Sigmoid colon (tissue), 7 donors: ENCODE measurements around the gene ARRB1. TPM values are rescaled to one million over a fixed set of nuclear protein-coding genes. Genes with fewer than 3 reads are reported as not detected.

Experiments
- DNase-seq: peaks from one replicate; pipeline ENCODE4 v3.0.0-alpha.2; 2019
- H3K27ac ChIP-seq, 4 donors: fragments of 200-600 bp; sonication (generic); one replicate each; pipeline ENCODE4 v1.5.1; 2016 to 2019; ENCODE audit warnings: mild to moderate bottlenecking in 1 of 4
- H3K27me3 ChIP-seq, 3 donors: fragments of 200-600 bp; sonication (generic); one replicate each; pipeline ENCODE4 v1.5.1; 2019; ENCODE audit warnings: mild to moderate bottlenecking in 1 of 3
- H3K36me3 ChIP-seq, 4 donors: fragments of 200-600 bp; sonication (generic); one replicate each; pipeline ENCODE4 v1.5.1; 2016 to 2019
- H3K4me1 ChIP-seq, 4 donors: fragments of 200-600 bp; sonication (generic); one replicate each; pipeline ENCODE4 v1.5.1; 2017 to 2019
- H3K4me3 ChIP-seq, 4 donors: fragments of 200-600 bp; sonication (generic); one replicate each; pipeline ENCODE4 v1.5.1; 2017 to 2019; ENCODE audit warnings: mild to moderate bottlenecking in 2 of 4, moderate library complexity in 1 of 4
- H3K9me3 ChIP-seq, 4 donors: fragments of 200-600 bp in 3 of 4; sonication (generic) in 3 of 4; one replicate each; pipeline versions ENCODE4 v1.5.1 to v1.6.1; 2013 to 2019
- EP300 ChIP-seq, 4 donors: sonication (generic); formaldehyde crosslinking; IDR thresholded peaks; one replicate each; pipeline ENCODE4 v1.6.1; 2017; ENCODE audit warnings: antibody characterized with exemption in 4 of 4
- POLR2A ChIP-seq, 2 donors: fragments of 450-650 bp; IDR thresholded peaks; one replicate each; pipeline ENCODE4 v1.6.1; 2016; ENCODE audit warnings: antibody characterized with exemption in 2 of 2, mild to moderate bottlenecking in 2 of 2, moderate library complexity in 2 of 2
- POLR2AphosphoS5 ChIP-seq, 4 donors: sonication (generic); formaldehyde crosslinking; IDR thresholded peaks; one replicate each; pipeline ENCODE4 v1.6.1; 2017; ENCODE audit warnings: antibody characterized with exemption in 4 of 4
- WGBS, 2 donors: extraction: QIAGEN DNeasy Blood & Tissue Kit; methylation state at CpG; one replicate each; pipeline ENCODE4 v1.1.7; 2013; 5-methylcytosine and 5-hydroxymethylcytosine counted together
- intact Hi-C: fragments of 100-400 bp; cut with DNase I; formaldehyde crosslinking; loops from one replicate; pipeline ENCODE4 v1.15.1; 2023
- polyA plus RNA-seq, 3 donors: library from polyadenylated mRNA; stranded (reverse); fragments of 200-250 nt; gene quantifications; one replicate each; pipeline ENCODE4 v1.2.3, GENCODE V29; 2013
- total RNA-seq, 4 donors: library from RNA; depleted of rRNA; stranded (reverse); fragments of >200 nt; gene quantifications; one replicate each; pipeline ENCODE4 v1.1.0, GENCODE V29; 2016
- TF ChIP-seq, protein P1 (sequence below), 4 experiments: fragments of 450-650 bp in 3 of 4; fragments of 200-600 bp in 1 of 4; IDR thresholded peaks; one replicate each; pipeline ENCODE4 v1.5.1; 2016 to 2019; ENCODE audit warnings: antibody characterized with exemption in 4 of 4, mild to moderate bottlenecking in 3 of 4, moderate library complexity in 2 of 4
- donor health status: healthy with polysubstance abuse.
- donor health status: Bipolar disorder and iron deficiency.
- donor health status: healthy.

The ARRB1 gene
- total and polyA plus RNA-seq, 7 donors: 24.0 to 96.7 (median 45.6) TPM

DNA sequence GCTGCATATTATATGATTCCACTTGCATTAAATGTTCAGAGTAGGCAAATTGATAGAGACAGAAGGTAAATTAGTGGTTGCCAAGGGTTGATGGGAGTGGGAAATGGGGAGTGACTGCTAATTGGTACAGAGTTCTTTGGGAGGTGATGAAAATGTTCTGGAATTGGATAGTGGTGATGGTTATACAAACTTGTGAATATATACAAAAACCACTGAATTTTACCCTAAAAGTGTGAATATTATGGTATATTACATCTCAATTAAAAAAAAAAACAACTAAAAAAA is 52.5 kb downstream of the ARRB1 start:
- peaks cover 0 to 4% (median 0%) of the 10 kb centered on the region in 4 donors for H3K36me3 ChIP-seq
- DNase-seq: no peak
- intact Hi-C loops: no loop called here
- no peak overlapping the region for H3K27ac ChIP-seq
- no peak for TF ChIP-seq POLR2AphosphoS5 (IDR thresholded peaks at IDR 0.05)
- no peak for TF ChIP-seq POLR2A (IDR thresholded peaks at IDR 0.05)
- TF ChIP-seq EP300 (IDR thresholded peaks at IDR 0.05): no peak
- TF ChIP-seq, protein P1, sequence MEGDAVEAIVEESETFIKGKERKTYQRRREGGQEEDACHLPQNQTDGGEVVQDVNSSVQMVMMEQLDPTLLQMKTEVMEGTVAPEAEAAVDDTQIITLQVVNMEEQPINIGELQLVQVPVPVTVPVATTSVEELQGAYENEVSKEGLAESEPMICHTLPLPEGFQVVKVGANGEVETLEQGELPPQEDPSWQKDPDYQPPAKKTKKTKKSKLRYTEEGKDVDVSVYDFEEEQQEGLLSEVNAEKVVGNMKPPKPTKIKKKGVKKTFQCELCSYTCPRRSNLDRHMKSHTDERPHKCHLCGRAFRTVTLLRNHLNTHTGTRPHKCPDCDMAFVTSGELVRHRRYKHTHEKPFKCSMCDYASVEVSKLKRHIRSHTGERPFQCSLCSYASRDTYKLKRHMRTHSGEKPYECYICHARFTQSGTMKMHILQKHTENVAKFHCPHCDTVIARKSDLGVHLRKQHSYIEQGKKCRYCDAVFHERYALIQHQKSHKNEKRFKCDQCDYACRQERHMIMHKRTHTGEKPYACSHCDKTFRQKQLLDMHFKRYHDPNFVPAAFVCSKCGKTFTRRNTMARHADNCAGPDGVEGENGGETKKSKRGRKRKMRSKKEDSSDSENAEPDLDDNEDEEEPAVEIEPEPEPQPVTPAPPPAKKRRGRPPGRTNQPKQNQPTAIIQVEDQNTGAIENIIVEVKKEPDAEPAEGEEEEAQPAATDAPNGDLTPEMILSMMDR (IDR thresholded peaks at IDR 0.05): no peak
- H3K4me3 ChIP-seq: no peak overlapping the region
- H3K9me3 ChIP-seq: no peaks in the 10 kb centered on the region
- peaks cover 0 to 19% (median 6%) of the 10 kb centered on the region in 4 donors for H3K4me1 ChIP-seq
- H3K27me3 ChIP-seq: no peaks in the 10 kb centered on the region

DNA sequence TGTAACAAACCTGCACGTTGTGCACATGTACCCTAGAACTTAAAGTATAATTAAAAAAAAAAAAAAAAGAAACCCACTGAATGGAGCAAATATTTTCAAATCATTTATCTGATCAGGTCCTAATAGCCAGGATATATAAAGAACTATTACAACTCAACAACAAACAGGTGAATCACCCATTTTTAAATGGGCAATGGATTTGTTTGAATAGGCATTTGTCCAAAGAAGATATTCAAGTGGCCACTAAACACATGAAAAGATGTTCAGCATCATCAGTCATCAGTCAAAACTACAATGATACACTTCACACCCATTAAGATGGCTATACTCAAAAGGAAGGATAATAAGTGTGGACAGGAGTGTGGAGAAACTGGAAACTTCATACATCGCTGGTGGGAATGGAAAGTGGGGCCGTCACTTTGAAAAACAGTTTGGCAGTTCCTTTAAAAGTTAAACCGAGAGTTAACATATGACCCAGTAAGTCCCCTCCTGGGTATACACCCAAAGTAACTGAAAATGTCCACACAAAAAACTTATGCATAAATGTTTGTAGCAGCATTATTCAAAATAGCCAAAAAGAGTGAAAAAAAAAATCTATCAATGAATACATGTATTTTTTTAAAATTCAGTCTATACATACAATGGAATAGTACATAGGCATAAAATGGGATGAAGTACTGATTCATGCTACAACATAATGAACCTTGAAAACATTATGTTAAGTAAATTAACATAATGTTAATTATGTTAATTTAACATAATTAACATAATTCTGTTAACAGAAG is 53.1 kb downstream of the ARRB1 start:
- WGBS, 2 donors: 88 to 94% methylated on average over 4 of the region's 4 CpGs

DNA sequence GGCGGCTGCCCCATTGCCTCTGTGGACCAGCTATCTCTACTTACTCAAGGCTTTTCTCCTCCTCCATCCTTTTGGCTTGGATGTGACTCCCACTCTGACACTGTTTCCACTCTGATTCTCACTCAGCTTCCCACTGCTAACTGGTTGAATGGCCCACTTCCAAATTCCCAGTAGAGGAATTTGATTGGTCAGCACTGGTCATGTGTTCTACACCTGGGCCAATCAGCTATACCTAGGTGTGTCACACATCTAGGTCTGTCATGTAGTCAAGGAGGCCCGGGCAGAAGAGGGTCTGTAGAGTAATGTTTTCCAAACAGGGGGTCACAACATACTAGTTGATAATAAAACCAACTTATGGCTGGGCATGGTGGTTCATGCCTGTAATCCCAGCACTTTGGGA is 57.6 kb downstream of the ARRB1 start:
- no peak overlapping the region for H3K27ac ChIP-seq
- intact Hi-C loops: no loop called here

More for the DNA sequence above, 53.1 kb downstream of the ARRB1 start:
- Histone ChIP-seq H3K27me3 (no peaks in the 10 kb centered on the region), H3K36me3 (peaks cover 0 to 4% (median 0%) of the 10 kb centered on the region in 4 donors), H3K9me3 (no peaks in the 10 kb centered on the region), H3K27ac (no peak overlapping the region), H3K4me3 (no peak overlapping the region), H3K4me1 (peaks cover 0 to 19% (median 6%) of the 10 kb centered on the region in 4 donors)
- TF ChIP-seq POLR2A (IDR thresholded peaks at IDR 0.05): no peak
- no peak for TF ChIP-seq POLR2AphosphoS5 (IDR thresholded peaks at IDR 0.05)
- TF ChIP-seq EP300 (IDR thresholded peaks at IDR 0.05): no peak
- TF ChIP-seq, protein P1 (IDR thresholded peaks at IDR 0.05): no peak
- intact Hi-C loops: no loop called here
- DNase-seq: no peak

DNA sequence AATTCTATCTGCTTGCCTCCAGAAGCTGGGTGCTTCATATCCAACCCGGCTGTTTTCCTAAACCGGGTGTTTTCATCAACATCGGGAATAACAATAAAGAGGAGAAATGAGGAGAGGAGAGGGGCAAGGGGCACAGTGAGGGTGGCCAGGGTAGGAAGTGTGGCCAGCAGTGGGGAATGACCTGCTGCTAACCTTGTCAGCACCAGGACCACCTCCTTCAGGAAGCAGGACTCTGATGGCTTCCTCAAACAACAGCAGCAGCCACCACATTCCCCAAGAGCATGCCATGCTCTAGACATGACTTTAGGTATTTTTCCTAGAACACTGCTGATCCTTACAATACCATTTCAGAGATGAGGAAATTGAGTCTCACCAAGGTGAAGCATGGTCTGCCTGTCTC is 58.5 kb downstream of the ARRB1 start:
- peaks cover 0 to 20% (median 8%) of the 10 kb centered on the region in 4 donors for H3K36me3 ChIP-seq
- DNase-seq: no peak
- TF ChIP-seq EP300 (IDR thresholded peaks at IDR 0.05): no peak
- TF ChIP-seq POLR2AphosphoS5 (IDR thresholded peaks at IDR 0.05): no peak
- TF ChIP-seq, protein P1 (IDR thresholded peaks at IDR 0.05): no peak
- TF ChIP-seq POLR2A (IDR thresholded peaks at IDR 0.05): no peak
- intact Hi-C loops: no loop called here
- 86 to 88% methylated on average over 3 of the region's 3 CpGs for WGBS, 2 donors
- no peaks in the 10 kb centered on the region for H3K27me3 ChIP-seq
- peaks cover 0 to 8% (median 0%) of the 10 kb centered on the region in 4 donors for H3K4me1 ChIP-seq
- H3K4me3 ChIP-seq: no peak overlapping the region
- no peaks in the 10 kb centered on the region for H3K9me3 ChIP-seq
- H3K27ac ChIP-seq: no peak overlapping the region

More for the DNA sequence above, 57.6 kb downstream of the ARRB1 start:
- 86 to 93% methylated on average over 2 of the region's 2 CpGs for WGBS, 2 donors
- TF ChIP-seq POLR2A (IDR thresholded peaks at IDR 0.05): no peak
- TF ChIP-seq, protein P1 (IDR thresholded peaks at IDR 0.05): no peak
- TF ChIP-seq POLR2AphosphoS5 (IDR thresholded peaks at IDR 0.05): no peak
- no peak for TF ChIP-seq EP300 (IDR thresholded peaks at IDR 0.05)
- DNase-seq: no peak
- Histone ChIP-seq H3K36me3 (peaks cover 0 to 20% (median 8%) of the 10 kb centered on the region in 4 donors), H3K9me3 (no peaks in the 10 kb centered on the region), H3K4me1 (peaks cover 0 to 8% (median 0%) of the 10 kb centered on the region in 4 donors), H3K4me3 (no peak overlapping the region), H3K27me3 (no peaks in the 10 kb centered on the region)
